Activated CD4-positive, alpha-beta T cell treated with anti-CD3 and anti-CD28 coated beads, Interleukin-2, amount 50 U/mL, for 4 hours (primary cell): ENCODE data around the gene CCNI.
"Not testable (repeated sequence)": the region's sequence is repeated elsewhere in the genome, so short reads cannot be mapped to it uniquely, and the experiment has no call there.

ENCODE experiments used
- DNase-seq, 2 experiments: peaks; one replicate each; pipeline ENCODE4 v3.0.0-alpha.2; 2020

CCNI gene

DNA sequence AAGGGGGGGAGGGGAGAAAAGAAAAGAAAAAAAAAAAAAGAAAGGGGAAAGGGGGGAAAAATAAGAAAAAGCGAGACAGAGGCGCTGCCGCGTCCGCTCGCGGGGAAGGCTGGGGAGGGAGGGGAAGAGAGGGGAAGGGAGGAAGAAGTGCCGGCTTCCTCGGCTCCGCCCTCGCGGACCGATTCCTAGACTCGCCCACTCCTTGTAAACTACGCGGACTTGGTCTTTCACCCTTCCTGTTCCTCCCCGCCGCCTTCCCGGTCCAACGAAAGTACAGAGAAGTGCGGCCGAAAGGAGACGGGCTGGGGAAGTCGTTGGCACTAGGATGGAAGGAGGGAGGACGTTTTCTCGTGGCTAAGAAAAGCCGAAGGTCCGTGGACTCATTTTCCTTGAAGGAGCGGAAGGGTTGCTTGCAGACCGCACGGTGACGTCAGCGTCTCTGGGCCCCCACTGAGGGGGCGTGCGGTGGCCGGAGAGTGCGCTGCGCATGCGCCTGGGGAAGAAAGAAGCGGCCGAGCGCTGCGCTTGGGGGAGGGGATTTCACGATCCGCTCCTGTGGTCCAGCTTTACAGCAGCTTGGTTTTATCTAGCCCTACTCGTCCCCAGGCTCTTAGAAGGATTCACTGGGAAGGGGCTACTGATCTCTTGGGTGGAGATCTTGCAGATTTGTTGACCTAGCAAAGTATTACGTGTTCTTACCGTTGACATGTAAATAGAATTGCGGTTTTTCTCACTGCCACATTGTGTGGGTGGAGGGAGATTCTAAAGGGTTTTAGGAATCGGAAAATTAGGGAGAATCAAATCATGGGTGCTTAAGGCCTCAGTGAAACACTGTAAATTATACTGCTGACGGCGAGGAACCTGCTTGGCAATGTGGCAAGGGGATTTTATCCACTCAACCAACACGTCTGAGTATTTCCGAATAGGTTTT lies at the start of gene CCNI:
Gene CCNI, minus strand, starts transcription at position 121 of the 931 bp plus-strand sequence. CDS start 9,627 bp downstream, outside the sequence.
- DNase-seq = peak; percentile 83 to 85

DNA sequence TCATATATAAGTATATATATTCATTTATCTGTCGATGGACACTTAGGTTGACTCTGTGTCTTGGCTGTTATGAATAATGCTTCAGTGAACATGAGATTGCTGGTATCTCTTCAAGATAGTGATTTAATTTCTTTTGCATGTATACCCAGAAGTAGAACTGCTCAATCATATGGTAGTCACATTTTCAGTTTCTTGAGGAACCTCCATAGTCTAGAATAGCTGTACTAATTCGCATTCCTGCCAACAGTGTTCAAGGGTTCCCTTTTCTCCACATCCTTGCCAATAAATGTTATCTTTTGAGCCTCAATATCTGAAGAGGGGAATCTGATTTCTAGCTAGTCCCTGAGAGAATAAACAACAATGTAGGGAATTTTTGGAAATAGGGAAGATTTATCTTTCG lies 48.8 kb upstream of the CCNI start:
- no peak for DNase-seq

- DNase-seq = no peak
Measured at GRCh38 chr4:77123411-77123810, 47.6 kb upstream of the CCNI start.

GRCh38 chr4:77122656-77123055 lies 46.9 kb upstream of the CCNI start:
- DNase-seq = no peak

GRCh38 chr4:77121736-77122240 lies 46.0 kb upstream of the CCNI start:
- DNase-seq = no peak

DNA sequence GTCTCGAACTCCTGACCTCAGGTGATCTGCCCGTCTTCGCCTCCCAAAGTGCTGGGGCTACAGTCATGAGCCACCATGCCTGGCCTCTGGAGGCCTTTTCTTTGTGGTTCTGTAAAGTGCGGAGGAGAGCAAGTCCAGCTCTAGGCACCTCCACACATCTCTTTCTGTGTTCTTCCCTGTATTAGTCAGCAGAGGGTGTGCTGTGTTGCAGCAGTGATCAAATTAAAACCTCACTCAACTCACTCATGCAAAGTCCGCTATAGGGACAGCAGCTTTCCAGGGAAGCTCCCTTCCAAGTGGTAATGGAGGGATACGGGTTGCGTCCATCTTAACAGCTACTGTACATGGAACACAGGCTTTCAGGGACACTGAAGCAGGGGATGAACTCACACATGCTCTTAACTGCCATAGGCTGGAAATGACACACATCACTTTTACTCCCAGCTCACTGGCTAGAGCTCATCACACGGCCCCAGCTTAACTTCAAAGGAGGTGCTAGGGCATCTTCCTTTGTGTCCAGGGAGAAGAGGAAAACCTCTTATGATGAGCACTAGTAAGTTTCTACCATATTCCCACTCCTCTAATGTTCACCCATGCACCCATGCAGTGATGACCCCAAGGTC lies 45.2 kb upstream of the CCNI start:
- DNase-seq = no peak

DNA sequence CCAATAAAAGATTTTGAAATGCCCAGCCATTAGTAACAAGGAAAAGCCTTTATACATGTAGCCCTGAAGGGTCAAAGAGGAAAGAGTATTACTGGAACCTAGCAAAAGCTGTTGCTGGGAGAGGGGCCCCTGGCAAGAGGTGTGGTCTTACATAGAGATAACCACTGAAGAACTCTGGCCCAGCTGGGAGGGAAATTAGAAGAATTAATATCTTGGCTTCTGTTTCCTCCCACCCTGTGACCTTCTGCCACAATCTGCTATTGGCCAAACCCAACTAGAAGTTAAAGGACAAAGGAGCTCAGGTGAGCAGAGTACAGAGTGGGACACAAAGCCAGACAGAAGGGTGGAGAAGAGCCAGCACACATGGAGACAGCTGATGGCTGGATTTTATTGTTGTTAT lies 41.9 kb upstream of the CCNI start:
- no peak for DNase-seq

DNA sequence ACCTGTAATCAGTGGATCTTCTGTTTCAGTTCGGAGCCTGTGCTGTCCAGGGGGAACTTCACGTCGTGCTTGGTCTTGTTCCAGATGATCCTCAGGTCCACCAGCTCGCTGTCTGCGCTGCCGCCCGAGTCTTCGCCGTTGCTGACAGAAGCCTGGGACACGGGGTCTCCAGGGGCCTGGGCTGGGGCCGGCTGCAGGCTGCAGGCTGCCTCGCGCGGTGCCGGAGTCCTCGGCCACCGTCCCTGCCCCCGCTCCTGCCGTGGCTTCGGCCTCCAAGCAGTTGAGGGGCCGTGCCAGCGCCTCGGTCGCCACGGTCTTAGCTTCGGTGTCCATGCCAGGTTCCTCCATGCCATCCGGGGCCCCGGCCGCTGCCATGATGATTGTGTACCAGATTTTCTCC lies 37.3 kb upstream of the CCNI start:
- no peak for DNase-seq

- DNase-seq = no peak
Measured at GRCh38 chr4:77110730-77111129, 34.9 kb upstream of the CCNI start.

GRCh38 chr4:77104791-77105540 lies 29.2 kb upstream of the CCNI start:
- no peak for DNase-seq

GRCh38 chr4:77104388-77104787 lies 28.6 kb upstream of the CCNI start:
- DNase-seq = no peak

- no peak for DNase-seq
Measured at GRCh38 chr4:77100234-77100633, 24.4 kb upstream of the CCNI start.

DNA sequence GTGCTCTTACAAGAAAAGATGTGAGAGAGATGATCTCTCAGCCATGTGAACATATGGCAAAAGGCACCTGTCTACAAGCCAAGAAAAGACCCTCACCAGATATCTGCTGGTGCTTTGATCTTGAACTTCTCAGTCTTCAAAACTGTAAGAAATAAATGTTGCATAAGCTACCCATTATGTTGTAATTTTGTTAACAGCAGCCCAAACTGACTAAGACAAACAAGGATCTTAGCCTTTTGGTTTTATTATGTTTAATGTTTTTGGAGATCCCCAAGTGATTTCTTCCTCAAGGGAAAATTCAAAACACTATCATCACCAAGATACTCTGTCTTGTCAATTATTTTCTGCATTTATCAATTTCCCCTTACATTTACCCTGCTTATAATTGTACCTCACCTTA lies 21.8 kb upstream of the CCNI start:
- no peak for DNase-seq

GRCh38 chr4:77095101-77095821 lies 19.5 kb upstream of the CCNI start:
- peak; percentile 66 for DNase-seq

DNA sequence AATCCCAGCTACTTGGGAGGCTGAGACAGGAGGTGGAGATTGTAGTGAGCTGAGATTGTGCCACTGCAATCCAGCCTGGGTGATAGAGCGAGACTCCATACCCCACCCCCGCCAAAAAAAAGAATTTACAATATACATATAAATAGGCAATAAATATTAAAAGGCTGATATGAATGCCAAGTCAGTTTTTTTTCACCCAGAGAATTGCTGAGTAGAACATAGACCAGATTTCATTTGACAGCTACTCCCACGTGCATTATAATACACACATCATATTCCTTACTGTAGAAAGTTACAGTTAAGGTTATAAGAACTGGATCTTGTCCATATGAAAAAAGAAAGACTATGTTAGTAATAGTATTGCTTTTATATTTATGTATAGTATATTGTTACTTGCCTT lies 18.7 kb upstream of the CCNI start:
- DNase-seq = no peak

GRCh38 chr4:77093401-77093800 lies 17.6 kb upstream of the CCNI start:
- no peak for DNase-seq

- DNase-seq = no peak
Measured at GRCh38 chr4:77092975-77093374, 17.2 kb upstream of the CCNI start.

GRCh38 chr4:77089866-77090265 lies 14.1 kb upstream of the CCNI start:
- DNase-seq = no peak

GRCh38 chr4:77087027-77087426 lies 11.2 kb upstream of the CCNI start:
- DNase-seq = not testable (repeated sequence)

- DNase-seq = no peak
Measured at GRCh38 chr4:77084019-77084639, 8.3 kb upstream of the CCNI start.

GRCh38 chr4:77082886-77083608 lies 7.3 kb upstream of the CCNI start:
- no peak for DNase-seq
